ENCODE measurements around the gene BGN. TPM values are rescaled to one million over a fixed set of nuclear protein-coding genes. Genes with fewer than 3 reads are reported as not detected.

The BGN gene
- total and polyA plus RNA-seq, 2 experiments from 2014 or later: 0.87 to 1.8 TPM

- no peak for ATAC-seq
- no peaks in the 10 kb centered on the region for H3K79me2 ChIP-seq (replicated peaks; ENCODE audit: insufficient read depth)
Observed at GRCh38 chrX:153499341-153499740, 4.6 kb downstream of the BGN start.

More at GRCh38 chrX:153499341-153499740, 4.6 kb downstream of the BGN start:
- no peaks in the 10 kb centered on the region for H3K4me1 ChIP-seq (ENCODE audit: insufficient read depth)
- H3K27me3 Mint-ChIP-seq (ENCODE audit: insufficient read depth, low read depth, poor library complexity): peaks cover 4% of the 10 kb centered on the region
- H3K36me3 ChIP-seq (ENCODE audit: insufficient read depth): no peaks in the 10 kb centered on the region
- H3K4me3 ChIP-seq: no peak overlapping the region
- no peak for TF ChIP-seq EZH2 (IDR thresholded peaks at IDR 0.05; ENCODE audit: low read depth, unreplicated experiment)
- no peak for TF ChIP-seq REST (IDR thresholded peaks at IDR 0.05; ENCODE audit: unreplicated experiment)
- no peak for TF ChIP-seq STAT1 (IDR thresholded peaks at IDR 0.05; ENCODE audit: unreplicated experiment)
- no peak for TF ChIP-seq NANOG (IDR thresholded peaks at IDR 0.05; ENCODE audit: borderline replicate concordance)
- no peak for TF ChIP-seq ETS1 (IDR thresholded peaks at IDR 0.05)
- TF ChIP-seq CTCF (conservative IDR thresholded peaks at IDR 0.05; ENCODE audit: low read depth in 2 of 2): no peak
- no peak for TF ChIP-seq ZNF114 (CRISPR knock-in tag; IDR thresholded peaks at IDR 0.05)
- TF ChIP-seq EZH2phosphoT487 (IDR thresholded peaks at IDR 0.05; ENCODE audit: unreplicated experiment): no peak
- no peak for TF ChIP-seq CREB1 (CRISPR knock-in tag; IDR thresholded peaks at IDR 0.05; ENCODE audit: low read depth)
- TF ChIP-seq POLR2AphosphoS5 (IDR thresholded peaks at IDR 0.05; ENCODE audit: low read depth): no peak
- no peak for TF ChIP-seq ZNF331 (CRISPR knock-in tag; IDR thresholded peaks at IDR 0.05; ENCODE audit: low read depth)
- TF ChIP-seq ZNF462 (CRISPR knock-in tag; IDR thresholded peaks at IDR 0.05): no peak
- no peak for TF ChIP-seq JUNB (IDR thresholded peaks at IDR 0.05; ENCODE audit: unreplicated experiment)
- no peaks in the 10 kb centered on the region for H3K9me2 ChIP-seq (ENCODE audit: insufficient read depth)
- no peak overlapping the region for H3K27ac Mint-ChIP-seq
- no peak overlapping the region for H3K4me3 Mint-ChIP-seq
- H3K4me1 Mint-ChIP-seq: no peaks in the 10 kb centered on the region; the same call in 2 of the 3 replicates
- no peak overlapping the region for H2AFZ ChIP-seq
- H3K9me3 Mint-ChIP-seq: no peaks in the 10 kb centered on the region
- no peaks in the 10 kb centered on the region for H4K20me1 ChIP-seq (replicated peaks; ENCODE audit: insufficient read depth)
- no peaks in the 10 kb centered on the region for H3K27me3 ChIP-seq (ENCODE audit: insufficient read depth)
- H3K27ac ChIP-seq (ENCODE audit: low read depth): no peak overlapping the region
- no peaks in the 10 kb centered on the region for H3K36me3 Mint-ChIP-seq (ENCODE audit: low read depth)
- DNase-seq (ENCODE audit: low spot score): no peak
- H3K4me2 ChIP-seq: no peak overlapping the region
- H3F3A ChIP-seq (replicated peaks; ENCODE audit: low read depth): no peaks in the 10 kb centered on the region

All from GM23338 (cell line).